RPMI8226 (cell line): ENCODE measurements around the gene IGHMBP2.

Experiments used
- DNase-seq: peaks from one replicate; pipeline ENCODE4 v3.0.0-alpha.2; 2015

IGHMBP2 gene

DNA sequence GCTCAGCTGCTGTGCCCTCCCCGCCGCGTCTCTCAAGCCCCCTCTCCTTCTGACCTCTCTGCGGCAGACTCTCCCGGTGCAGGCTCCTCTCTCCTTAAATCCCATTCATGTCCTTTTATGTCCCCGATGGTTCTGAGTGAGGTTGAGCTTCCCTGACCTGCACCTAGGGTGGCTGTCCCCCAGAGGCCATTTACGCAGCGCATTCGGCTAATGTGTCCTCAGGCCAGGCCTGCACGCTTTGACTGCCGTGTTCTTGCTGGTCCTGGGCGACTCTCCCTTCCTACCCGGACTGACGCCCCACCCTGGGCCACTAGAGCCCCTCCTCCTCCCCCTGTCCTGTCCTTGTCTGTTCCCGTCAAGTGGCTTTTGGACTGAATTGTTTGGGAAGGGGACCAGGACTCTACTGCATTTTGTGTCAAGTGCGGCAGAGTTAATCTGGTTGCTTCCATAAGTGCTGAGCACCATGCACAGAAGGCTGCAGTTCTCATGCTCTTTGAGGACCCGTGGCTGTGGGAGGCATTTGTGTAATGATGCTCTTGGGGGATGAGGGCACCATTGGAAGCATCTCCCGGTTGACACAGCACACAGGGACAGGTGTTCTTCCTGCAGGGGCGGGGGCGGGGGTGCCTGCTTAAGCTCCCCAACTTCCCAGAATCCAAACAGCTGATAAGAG is 37.1 kb downstream of the IGHMBP2 start:
- DNase-seq, result no peak

DNA sequence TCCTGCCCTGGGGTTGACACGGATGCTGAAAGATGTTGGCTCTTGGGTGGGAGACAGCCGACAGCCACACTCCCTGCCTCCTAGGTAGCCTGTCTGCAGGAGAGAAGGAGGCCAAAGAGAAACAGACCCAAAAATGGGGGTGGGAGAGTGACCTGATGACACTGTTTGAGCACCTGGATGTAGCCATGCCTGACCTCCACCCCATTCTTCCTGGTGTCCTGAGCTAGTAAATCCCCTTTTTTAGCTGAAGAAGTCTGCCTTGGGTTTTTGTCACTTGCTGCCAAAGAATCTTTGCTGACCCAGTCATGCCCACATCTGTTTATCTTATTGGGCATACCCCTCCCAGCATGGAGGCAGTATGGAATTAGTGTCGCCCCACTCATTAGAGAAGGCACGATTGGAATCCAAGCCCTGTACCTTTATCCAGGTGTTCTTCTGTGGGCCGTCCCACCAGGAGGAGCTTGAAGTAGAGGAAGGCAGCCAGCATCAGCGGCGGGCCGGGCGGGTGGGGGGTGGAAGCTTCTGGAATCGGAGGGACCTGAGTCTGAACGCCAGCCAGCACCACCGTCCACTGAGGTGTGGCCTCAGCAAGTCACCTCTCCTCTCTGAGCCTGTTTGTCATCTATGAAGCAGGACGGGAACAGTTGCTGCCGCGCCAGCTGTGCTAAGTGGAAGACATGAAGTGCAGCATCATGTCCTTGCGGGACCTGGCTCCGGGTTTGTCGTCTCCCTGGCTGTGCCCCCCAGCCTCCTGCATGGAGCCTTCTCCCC is 37.8 kb downstream of the IGHMBP2 start:
- no peak for DNase-seq

DNA sequence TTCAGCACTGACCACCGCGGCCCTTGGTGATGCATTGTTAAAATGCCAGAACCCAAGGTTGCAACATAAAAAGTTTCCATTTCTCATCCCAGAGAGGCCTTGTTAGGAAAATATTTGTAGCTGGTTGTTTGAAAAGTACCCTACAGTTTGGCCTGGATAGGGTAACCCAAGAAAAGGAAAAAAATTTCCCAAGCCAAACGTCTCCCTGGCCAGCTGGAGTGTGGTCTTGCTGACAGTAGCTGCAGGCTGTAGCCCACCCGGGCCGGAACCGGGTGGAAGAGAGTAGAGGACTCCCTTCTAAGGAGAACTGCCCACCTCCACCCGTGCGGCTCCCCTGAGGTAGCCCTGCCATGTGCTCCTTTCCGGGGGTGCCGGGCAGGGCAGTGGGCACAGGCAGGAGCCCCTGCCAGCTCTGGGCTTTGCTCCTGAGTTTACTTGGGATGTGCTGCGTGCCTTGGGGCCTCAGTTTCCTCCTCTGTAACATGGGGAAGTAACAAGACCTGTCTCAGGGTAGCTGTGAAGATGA is 38.5 kb downstream of the IGHMBP2 start:
- DNase-seq, result no peak

DNA sequence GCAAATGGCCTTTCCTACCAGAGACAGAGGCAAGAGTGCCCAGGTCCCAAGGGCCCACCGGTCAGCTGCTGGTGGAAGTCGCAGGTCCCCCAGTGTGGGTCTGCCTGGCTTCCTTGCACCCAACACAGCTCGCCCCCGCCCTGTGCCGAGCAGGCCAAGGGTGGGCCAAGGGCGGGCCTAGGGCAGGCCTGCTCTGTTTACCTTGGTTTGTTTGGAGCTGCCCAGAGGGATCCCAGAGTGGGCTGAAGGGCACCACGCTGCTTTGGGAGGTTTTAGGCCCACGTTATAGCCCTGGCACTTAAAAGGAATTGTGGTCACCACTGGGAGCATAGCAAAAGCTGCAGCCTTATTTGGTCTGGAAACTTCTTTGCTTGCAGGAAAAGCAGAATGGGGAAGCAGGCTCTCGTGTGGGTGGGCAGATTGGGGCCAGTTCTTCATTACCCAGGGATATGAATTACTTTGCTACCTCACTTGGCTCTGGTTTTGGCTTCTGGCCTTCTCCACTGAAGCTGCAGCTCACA is 39.1 kb downstream of the IGHMBP2 start:
- DNase-seq, result no peak

DNA sequence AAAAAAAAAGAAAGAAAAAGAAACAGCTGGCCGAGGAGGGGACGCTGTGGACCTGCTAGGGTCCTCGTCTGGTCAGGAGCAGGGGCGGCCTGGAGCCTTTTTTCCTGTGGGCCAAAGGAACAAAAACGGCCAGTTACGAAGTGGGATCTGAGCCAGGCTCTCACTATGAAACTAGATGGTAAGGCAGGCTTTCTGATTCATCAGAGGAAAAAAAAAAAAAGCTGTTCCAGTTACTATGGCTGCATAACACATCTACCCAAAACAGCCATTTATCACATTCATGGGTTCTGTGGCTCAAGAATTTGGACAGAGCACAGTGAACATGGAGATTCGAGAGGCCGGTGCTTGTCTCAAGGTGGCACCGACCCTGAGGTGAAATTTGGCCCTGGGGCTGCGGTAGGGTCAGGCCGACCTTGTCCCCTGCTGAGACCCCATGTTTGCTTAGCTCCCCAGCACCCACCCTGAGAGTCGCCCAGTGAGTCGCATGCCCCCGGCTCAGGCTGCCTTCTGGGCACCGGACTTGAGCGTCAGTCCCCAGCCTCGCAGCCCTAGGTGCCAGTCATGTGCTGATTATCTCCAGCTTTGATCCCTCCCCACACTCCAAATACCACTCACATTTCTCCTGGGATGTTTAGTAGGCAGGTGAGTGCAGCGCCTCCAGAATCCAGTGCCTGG is 42.9 kb downstream of the IGHMBP2 start:
- no peak for DNase-seq

DNA sequence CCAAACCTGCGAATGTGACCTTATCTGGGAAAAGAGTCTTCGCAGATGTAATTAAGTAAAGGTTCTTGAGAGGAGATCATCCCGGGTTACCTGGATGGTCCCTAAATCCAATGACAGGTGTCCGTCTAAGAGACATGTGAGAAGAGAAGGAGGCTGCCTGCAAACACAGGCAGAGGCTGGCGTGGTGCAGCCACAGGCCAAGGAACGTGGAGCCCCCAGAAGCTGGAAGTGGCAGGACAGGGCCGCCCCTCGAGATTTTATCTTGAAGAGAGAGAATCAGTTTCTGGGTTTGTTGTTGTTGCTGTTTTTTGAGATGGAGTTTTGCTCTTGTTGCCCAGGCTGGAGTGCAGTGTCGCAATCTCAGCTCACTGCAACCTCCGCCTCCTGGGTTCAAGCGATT is 43.5 kb downstream of the IGHMBP2 start:
- no peak for DNase-seq

DNA sequence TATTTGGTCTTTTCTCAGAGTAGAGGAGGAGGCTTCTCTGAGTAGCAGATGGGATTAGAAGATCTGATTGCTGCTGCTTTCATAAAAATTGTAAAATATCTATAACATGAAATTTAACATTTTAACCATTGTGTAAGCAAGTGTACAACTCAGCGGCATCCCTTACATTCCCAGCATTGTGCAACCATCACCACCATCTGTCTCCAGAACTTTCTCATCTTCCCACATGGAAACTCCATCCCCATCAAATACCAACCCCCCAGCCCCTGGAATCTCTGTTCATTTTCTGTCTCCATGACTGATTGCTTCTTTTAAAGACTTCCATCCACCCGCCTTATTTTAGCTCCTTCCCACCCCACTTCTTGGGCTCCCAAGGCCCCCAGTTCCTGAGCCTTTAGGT is 44.8 kb downstream of the IGHMBP2 start:
- DNase-seq, result no peak

DNA sequence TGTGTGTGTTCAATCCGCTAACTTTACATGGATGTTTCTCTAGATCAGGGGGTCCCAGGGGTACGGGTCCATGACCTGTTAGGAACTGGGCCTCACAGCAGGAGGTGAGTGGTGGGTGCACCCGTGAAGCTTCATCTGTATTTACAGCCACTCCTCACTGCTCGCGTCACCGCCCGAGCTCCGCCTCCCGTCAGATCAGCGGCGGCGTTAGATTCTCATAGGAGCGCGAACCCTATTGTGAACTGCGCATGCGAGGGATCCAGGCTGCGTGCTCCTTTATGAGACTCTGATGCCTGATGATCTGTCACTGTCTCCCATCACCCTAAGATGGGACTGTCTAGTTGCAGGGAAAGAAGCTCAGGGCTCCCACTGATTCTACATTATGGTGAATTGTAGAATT is 45.2 kb downstream of the IGHMBP2 start:
- no peak for DNase-seq

DNA sequence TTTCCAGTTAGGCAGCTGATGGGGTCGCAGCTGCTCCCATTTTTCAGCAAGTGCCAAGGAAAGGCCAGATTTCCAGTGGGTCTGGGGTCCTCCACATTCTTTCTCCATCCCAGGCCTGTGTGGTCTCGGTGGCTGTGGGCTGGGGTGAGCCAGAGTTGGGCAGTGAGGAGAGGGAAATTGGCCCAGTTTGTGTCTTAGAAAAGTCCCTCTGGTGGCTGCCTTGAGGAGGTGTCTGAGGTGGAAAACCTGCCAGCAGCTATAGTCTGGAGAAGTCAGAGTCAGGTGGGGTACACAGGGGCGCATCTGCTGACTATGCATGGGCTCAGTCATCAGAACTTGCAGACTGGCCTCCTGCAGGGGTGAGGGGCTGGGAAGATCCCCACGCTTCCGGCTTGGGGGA is 46.6 kb downstream of the IGHMBP2 start:
- peak; percentile 59 for DNase-seq

DNA sequence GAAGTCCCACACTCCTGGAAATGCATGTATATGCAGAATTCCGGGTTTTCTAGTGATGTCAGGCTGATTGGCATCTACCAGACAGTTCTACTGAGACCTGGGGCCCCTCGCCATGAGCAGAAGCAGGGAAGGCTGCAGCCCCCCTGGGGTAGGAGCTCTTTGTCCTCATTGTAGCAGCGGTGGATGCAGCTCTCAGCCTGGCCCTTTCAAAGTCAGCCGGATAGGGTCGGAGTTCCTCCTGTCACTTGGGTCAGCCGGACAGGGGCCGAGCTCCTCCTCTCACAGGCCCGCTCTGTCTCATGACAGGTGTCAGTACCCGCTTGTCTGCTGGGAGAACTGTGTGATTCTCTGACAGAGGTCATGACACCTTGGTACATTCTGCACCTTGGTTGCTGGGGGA is 47.1 kb downstream of the IGHMBP2 start:
- DNase-seq, result no peak

DNA sequence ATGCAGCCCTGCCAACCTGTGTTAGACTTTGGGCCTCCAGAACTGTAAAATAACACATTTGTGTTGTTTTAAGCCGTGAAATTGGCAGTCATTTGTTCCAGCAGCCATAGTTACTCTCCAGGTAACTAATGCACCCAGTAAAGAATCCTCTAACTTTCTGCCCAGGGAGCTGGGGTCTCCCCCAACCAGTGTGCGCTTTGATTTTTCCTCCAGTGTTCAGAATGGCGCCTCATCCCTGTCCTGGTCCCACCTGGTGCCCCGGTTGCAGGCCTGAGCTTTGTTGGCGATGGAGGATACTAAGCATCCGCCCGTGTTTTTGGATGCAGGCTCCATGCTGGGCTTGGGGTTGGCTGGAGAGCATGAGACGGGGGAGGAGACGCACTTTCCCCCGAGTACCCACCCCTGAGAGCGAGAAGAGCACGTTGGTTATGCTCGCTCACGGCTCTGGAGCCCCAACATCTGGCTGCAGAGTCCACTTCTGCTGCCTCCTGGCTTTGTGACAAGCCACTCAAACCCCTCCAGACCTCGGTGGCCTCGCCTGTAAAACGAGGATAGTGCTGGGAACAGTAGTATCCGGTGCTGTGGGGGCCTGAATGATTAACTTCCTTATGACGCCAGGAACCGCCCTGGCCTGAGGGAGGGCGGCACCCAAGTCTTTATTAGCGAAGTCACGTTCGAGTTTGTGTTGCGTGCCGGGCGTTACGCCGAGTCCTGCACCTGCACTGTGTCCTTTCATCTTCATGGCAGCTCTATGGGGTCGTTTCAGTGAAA is 51.3 kb downstream of the IGHMBP2 start:
- peak; percentile 36 for DNase-seq

DNA sequence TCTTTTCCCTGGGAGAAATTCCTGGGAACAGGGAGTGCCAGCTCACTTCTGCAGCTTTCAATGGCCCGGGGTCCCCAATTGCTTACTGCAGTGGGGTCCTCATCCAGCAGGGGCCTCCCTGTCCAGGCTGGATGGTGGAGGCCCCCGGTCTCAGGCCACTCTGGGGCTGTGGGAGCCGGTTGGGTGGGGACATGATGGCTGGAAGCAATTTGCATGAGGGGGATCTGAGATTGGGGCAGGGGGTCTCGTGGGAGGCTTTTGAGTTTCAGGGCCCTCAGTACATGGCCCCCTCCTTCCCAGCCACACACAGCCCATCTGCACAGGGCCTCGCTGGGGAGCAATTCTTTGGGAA is 51.9 kb downstream of the IGHMBP2 start:
- no peak for DNase-seq

DNA sequence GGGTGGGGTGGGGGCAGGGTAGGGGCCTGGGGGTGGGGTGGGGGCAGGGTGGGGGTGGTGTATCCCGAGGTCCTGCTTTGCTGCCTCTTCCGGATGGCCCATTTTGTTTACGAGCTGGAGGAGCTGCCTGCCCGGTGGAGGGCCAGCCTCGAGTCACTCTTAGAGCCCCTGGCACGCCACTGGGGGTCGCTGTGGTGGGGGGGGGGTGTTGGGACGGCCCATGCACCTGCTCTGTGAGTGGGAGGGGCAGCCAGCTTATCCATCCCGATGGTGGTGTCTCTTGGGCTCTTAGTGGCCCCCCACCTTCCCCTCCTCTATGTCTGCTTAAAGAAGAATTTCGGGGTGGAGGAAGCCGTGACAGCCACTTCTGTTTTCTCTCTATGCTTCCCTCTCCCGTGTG is 52.5 kb downstream of the IGHMBP2 start:
- peak; percentile 43 for DNase-seq

DNA sequence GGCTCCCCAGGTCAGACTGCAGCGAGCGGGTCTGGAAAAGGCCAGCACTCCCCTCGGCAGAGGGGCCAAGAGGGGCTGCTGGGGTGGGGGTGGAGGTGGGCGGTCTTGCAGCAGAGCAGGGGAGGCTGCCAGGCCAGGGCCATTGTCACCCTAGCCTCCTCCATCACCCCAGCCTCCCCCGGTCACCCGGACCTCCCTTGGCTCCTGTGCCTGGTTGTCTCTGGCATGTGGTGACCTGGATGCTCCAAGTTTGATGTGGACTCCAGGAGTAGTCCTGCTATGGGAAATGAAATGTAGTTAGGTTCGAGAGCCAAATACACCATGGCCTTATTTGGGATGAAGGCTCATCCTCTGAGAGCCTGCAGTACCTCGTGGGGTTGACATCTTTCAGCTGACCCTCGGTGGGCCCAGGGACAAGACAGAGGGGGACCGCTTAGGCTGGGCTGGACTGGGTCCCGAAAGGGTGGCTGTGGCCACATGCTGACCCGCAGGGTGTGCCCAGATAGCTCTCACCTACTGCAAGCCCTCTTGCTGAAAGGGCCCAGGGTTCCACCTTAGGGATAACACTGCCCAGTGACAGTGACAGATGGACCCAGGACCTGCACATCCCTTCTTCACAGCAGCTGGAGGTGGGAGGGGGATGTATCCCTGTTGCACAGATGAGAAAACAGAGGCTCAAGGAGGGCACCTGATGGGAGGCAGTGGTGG is 53.0 kb downstream of the IGHMBP2 start:
- DNase-seq, result no peak

DNA sequence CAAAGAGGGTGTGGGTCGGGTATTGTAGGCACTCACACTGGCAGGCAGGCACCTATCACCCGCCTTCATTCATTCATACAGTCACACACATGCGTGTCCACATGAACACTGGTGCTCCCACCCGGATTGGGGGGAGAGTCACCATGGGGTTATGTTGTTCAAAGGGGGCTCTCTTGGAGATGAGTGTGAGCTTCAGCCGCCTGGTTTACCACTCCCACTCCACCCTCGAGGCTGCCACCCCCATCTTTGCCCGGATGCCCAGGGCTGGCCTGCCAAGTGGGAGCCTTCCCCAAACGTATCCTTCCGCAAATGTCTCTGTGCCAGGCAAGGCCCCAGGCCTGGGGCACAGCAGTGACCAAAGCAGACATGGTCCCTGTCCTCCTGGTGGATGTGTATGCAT is 54.5 kb downstream of the IGHMBP2 start:
- DNase-seq, result no peak

DNA sequence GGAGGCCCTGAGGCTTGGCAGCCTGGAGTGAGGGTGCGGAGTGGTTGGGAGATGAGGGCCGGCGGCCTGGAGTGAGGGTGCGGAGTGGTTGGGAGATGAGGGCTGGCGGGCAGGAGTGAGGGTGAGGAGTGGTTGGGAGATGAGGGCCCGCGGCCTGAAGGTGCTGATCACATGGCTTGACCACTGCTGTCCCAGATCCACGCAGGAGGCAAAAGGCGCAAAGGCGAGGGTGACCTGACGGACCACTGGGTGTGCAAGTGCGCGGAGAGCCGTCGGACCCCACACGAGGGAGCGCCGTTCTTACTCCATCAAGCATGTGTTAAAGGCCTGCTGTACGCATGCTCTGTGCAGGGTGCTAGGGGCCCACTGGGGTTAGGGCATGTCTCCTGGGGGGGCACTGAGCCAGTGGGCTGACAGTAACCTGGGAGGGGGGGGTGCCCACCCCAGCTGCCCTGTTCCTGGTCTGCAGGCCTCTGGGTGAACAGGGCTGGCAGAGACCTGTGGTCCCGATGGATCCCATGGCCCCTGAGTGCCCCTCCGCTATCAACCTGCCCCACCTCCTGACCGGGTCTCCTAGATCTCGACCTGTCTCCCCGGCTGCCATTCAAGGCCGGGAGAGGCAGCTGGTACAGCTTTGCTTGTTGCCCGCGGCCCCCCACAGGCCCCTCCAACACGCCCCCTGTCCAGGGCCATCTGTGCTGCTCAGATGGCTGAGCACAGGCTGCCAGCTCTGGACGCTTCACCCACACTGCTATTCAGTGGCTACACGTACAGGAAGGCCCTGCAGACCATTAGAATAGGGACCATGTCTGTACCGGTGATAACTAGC is 56.0 kb downstream of the IGHMBP2 start:
- no peak for DNase-seq

DNA sequence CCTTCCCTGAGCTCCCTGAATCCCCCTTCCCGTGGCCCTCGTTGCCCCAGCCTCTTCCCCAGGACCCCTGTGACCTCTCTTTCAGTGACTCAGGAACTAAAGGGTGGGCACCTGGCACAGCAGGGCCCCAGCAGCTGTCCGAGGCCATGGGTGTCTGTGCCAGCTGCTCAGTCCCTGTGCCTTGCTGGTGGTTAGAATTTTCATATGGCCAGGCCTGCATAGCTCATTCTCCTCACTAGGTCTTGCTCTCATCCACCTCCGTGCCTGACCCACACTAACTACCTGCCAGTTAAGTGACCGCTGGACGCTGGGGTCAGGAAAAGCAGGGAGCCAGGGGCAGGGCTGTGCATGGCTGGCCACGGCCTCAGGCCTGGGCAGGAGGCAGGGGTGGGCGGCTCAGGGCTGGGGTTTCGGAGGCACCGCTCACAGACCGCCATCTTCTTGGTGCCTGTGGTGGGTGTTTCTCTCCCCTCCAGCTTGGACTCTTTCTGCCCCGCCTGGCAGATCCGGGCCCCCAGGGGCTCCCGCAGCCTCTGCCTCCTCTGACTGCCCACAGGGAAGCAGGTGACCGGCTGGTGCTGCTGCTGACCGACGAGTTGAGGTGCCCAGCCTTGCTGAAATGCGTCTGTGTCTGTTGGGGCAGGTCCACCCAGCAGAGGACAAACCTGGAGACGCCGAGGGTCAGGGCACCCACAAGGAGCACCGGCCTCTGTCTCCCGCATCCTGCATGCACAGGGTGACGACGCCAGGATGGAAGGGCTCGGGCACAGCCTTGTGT is 56.8 kb downstream of the IGHMBP2 start:
- no peak for DNase-seq

DNA sequence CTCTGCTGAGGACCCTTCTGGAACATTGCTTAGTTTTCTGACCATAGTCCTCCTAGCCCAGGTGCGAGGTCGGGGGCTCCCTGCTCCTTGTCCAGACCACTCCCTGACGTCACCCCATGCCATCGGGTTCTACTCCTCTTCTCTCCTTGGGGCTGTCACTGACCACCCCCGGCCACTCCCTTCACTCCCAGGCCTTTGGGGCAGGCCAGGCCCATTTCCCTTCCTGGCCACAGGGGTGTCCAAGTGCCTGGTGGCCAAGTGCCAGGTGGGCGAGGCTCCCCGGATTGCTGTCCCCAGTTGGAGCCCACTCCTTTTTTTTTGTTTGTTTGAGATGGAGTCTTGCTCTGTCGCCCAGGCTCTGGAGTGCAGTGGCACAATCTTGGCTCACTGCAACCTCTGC is 57.6 kb downstream of the IGHMBP2 start:
- DNase-seq, result no peak

DNA sequence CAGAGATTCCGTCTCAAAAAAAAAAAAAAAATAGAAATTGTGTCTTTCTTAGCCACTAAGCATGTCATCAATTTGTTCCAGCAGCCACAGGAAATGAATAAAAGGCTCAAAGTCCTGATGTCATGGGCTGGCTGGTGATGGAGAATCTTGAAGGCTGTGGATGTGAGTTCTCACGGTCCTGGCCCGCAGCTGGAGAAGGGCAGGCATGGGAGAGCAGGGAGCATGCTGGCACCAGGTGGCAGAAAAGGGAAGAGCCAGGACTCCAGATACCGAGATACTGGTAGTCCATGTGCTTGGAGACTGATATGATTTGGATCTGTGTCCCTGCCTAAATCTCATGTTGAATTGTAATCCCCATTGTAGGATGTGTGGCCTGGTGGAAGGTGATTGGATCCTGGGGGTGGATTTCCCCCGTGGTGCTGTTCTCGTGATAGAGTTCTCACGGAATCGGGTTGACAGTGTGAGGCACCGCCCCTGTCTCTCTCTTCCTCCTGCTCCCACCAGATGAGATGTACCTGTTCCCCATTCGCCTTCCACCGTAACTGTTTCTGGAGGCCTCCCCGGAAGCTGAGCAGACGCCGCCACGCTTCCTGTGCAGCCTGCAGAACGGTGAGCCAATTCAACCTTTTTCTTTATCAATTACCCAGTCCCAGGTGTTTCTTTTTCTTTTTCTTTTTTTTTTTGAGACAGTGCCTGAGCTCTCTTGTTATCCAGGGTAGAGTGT is 59.0 kb downstream of the IGHMBP2 start:
- DNase-seq, result no peak

DNA sequence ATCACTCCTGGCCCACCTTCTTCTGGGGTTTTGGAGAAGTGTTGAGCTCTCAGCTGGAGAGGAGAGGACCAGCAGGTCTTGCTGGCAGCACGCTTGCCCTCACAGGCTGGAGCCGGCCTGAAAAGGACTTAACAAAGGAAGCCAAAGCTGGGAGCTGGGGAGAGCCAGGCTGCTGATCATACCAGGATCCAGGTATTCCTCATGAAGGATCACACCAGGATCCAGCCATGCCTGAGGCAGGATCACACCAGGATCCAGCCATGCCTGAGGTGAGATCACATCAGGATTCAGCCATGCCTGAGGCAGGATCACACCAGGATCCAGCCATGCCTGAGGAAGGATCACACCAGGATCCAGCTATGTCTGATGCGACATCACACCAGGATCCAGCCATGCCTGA is 60.1 kb downstream of the IGHMBP2 start:
- no peak for DNase-seq
